ENCODE results near the gene C1QL4. TPM values are rescaled to one million over a fixed set of nuclear protein-coding genes. Genes with fewer than 3 reads are reported as not detected.

The C1QL4 gene
- total and polyA plus RNA-seq, 2 donors (not counting 1 experiment from before 2014, with no cell fraction given) = not detected

DNA sequence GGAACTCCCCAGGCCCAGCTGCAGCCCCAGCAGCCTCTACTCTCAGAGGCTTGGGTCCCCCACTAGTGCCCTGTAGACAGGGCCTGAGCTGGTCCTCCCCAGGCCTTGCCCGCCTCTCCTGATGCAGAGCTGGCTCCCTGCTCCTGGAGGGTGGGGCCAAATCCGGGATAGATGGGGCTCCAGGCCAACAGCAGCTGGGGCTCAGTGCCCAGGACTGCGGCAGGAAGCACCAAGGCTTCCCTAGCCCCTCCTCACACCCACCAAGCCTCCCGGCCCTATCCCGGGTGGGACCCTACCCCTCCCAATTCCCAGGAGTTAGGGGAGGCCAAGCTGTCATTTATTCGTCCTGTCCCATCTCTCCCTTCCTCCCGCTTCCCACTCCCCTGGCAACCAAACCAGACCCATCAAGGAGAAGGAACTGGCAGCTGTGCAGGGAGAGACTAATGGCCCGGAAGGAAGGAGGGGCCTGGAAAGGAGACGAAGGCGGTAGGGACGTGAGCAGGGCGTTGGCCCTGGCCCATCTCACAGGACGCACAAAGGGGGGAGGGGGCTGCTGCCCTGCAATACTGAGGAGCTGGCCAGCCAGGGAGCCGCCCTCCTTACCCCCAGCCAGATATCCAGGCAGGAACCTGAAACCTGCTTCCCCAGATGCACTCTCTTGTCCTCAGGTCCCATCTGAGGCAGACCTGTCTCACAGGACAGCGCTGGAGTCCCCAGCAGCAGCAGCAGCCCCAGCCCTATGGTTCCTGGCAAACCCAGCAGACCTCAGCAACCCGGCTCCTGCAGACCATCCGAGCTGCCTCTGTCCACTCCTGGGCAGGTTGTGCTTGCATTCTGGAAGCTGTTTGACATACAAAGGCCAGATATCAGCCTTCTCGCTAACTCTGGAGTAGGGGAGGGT is 43.7 kb downstream of the C1QL4 start:
- no peak overlapping the region for H3K4me3 Mint-ChIP-seq
- no peaks in the 10 kb centered on the region for H3K9me3 Mint-ChIP-seq (ENCODE audit: insufficient read depth)
- ChIA-PET POLR2A (no interaction called here), CTCF (interaction anchor here (0.5 to 13.4 kb wide), 8 partner anchors 39 to 439 kb away, joined by 3 to 139 read pairs (median 8); partner anchors contain the start of gene DNAJC22)
- peaks cover 0 to 63% (median 27%) of the 10 kb centered on the region in 4 experiments for H3K27me3 ChIP-seq (replicated peaks in 1 of 4; ENCODE audit: control extremely low read depth in 1 of 4, control insufficient read depth in 3 of 4, insufficient read depth in 4 of 4, low read length in 3 of 4)
- H3K36me3 ChIP-seq (replicated peaks in 1 of 2; ENCODE audit: control extremely low read depth in 1 of 2, control insufficient read depth in 1 of 2, extremely low read depth in 1 of 2, insufficient read depth in 2 of 2, low read length in 1 of 2) = no peaks in the 10 kb centered on the region
- intact Hi-C loops (cut with micrococcal nuclease) = no loop called here
- H3K9me3 ChIP-seq (ENCODE audit: control extremely low read depth in 1 of 3, control insufficient read depth in 2 of 3, insufficient read depth in 1 of 3, low read length in 2 of 3) = peaks cover 0 to 18% (median 0%) of the 10 kb centered on the region in 3 donors
- no peak overlapping the region for H3K9ac ChIP-seq (ENCODE audit: low read length)
- peaks cover 30 to 38% of the 10 kb centered on the region in 2 donors for H3K4me1 ChIP-seq (ENCODE audit: control insufficient read depth in 2 of 2, insufficient read depth in 2 of 2, low read length in 2 of 2)
- TF ChIP-seq CTCF (IDR thresholded peaks at IDR 0.05) (no peak), EZH2 (IDR thresholded peaks at IDR 0.05; ENCODE audit: borderline replicate concordance, insufficient read depth, low read depth, low read length, poor library complexity, severe bottlenecking) (no peak)
- no peak overlapping the region for H3K4me2 ChIP-seq (replicated peaks; ENCODE audit: low read depth, low read length, poor library complexity, severe bottlenecking)
- no peaks in the 10 kb centered on the region for H4K20me1 ChIP-seq (ENCODE audit: control insufficient read depth, insufficient read depth, low read length, poor library complexity, severe bottlenecking)
- no peak overlapping the region for H3K27ac ChIP-seq (ENCODE audit: low read length in 2 of 2)
- H3K4me1 Mint-ChIP-seq = peaks cover 22% of the 10 kb centered on the region
- WGBS (ENCODE audit: insufficient coverage) = 66% methylated on average over 13 of the region's 18 CpGs
- H2AFZ ChIP-seq (ENCODE audit: insufficient read depth, low read depth, low read length, poor library complexity, severe bottlenecking) = no peak overlapping the region
- no peak overlapping the region for H3K4me3 ChIP-seq (ENCODE audit: control extremely low read depth in 1 of 5, extremely low read depth in 1 of 5, insufficient read depth in 1 of 5, low read depth in 2 of 5, low read length in 4 of 5)
- H3K27ac Mint-ChIP-seq = no peak overlapping the region
- H3K27me3 Mint-ChIP-seq = peaks cover 46% of the 10 kb centered on the region
- DNase-seq (no peak), ATAC-seq (ENCODE audit: low read depth) (no peak)
- H3K79me2 ChIP-seq (ENCODE audit: control insufficient read depth, insufficient read depth, low read length) = no peaks in the 10 kb centered on the region

DNA sequence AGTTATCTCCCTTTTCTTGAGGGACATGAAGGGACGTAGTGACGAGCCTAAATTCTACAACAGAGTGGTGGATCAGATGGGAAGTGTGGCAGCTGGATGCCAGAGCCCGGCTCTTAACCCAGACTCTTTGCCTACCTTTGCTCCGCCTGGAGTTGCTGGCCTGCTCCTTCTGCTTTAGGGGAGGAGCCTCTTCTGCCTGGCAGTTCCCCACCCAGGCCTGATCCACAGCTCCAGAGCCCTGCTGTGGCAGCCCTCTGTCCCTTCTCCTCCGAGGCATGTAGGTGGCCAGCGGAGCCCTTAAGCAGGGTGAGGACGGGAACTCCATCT is 44.3 kb downstream of the C1QL4 start:
- Histone ChIP-seq H3K4me3 (ENCODE audit: control extremely low read depth in 1 of 5, extremely low read depth in 1 of 5, insufficient read depth in 1 of 5, low read depth in 2 of 5, low read length in 4 of 5) (no peak overlapping the region), H3K9ac (ENCODE audit: low read length) (no peak overlapping the region), H3K4me1 (ENCODE audit: control insufficient read depth in 2 of 2, insufficient read depth in 2 of 2, low read length in 2 of 2) (peaks cover 26 to 32% of the 10 kb centered on the region in 2 donors), H3K4me2 (replicated peaks; ENCODE audit: low read depth, low read length, poor library complexity, severe bottlenecking) (no peak overlapping the region), H3K27ac (ENCODE audit: low read length in 2 of 2) (no peak overlapping the region), H2AFZ (ENCODE audit: insufficient read depth, low read depth, low read length, poor library complexity, severe bottlenecking) (no peak overlapping the region), H3K79me2 (ENCODE audit: control insufficient read depth, insufficient read depth, low read length) (no peaks in the 10 kb centered on the region), H3K9me3 (ENCODE audit: control extremely low read depth in 1 of 3, control insufficient read depth in 2 of 3, insufficient read depth in 1 of 3, low read length in 2 of 3) (peaks cover 0 to 18% (median 0%) of the 10 kb centered on the region in 3 donors), H3K36me3 (replicated peaks in 1 of 2; ENCODE audit: control extremely low read depth in 1 of 2, control insufficient read depth in 1 of 2, extremely low read depth in 1 of 2, insufficient read depth in 2 of 2, low read length in 1 of 2) (no peaks in the 10 kb centered on the region), H4K20me1 (ENCODE audit: control insufficient read depth, insufficient read depth, low read length, poor library complexity, severe bottlenecking) (no peaks in the 10 kb centered on the region), H3K27me3 (replicated peaks in 1 of 4; ENCODE audit: control extremely low read depth in 1 of 4, control insufficient read depth in 3 of 4, insufficient read depth in 4 of 4, low read length in 3 of 4) (peaks cover 0 to 62% (median 24%) of the 10 kb centered on the region in 4 experiments)
- no peak for DNase-seq
- Mint-ChIP-seq H3K27me3 (peaks cover 46% of the 10 kb centered on the region), H3K4me3 (no peak overlapping the region), H3K27ac (no peak overlapping the region), H3K9me3 (ENCODE audit: insufficient read depth) (no peaks in the 10 kb centered on the region), H3K4me1 (peaks cover 17% of the 10 kb centered on the region)
- no peak for ATAC-seq (ENCODE audit: low read depth)
- WGBS (ENCODE audit: insufficient coverage) = 87% methylated on average over 5 of the region's 7 CpGs
- ChIA-PET CTCF (interaction anchor here (0.9 to 13.4 kb wide), 6 partner anchors 38 to 220 kb away, joined by 3 to 139 read pairs (median 86); partner anchors contain the start of gene DNAJC22), POLR2A (no interaction called here)
- TF ChIP-seq EZH2 (IDR thresholded peaks at IDR 0.05; ENCODE audit: borderline replicate concordance, insufficient read depth, low read depth, low read length, poor library complexity, severe bottlenecking) (no peak), CTCF (IDR thresholded peaks at IDR 0.05) (no peak)
- intact Hi-C loops (cut with micrococcal nuclease) = no loop called here
